Measurements from ENCODE around the gene TMEM212. TPM values are rescaled to one million over a fixed set of nuclear protein-coding genes. Genes with fewer than 3 reads are reported as not detected.

The TMEM212 gene
- total and polyA plus RNA-seq, 2 of the 13 experiments (the other 11 are each of a cell fraction or from before 2014, with no cell fraction given), result not detected

DNA sequence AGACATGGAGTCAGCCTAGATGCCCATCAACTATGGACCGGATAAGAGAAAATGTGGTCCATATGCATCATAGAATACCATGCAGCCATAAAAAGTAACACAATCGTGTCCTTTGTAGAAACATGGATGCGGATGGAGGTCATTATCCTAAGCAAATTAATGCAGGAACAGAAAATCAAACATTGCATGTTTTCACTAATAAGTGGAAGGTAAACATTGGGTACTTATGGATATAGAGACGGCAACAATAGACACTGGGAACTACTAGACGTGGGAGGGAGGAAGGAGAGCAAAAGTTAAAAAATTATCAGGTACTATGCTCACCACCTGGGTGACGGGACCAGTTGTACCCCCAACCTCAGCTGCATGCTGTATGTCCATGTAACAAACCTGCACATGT lies 35.3 kb upstream of the TMEM212 start:
- no peaks in the 10 kb centered on the region for H3K9me3 ChIP-seq (ENCODE audit: low read length)
- H3K27ac ChIP-seq (ENCODE audit: extremely low read length, insufficient read depth, low read length), result peak overlapping the region; percentile 88
- ChIA-PET CTCF (ENCODE audit: low intra/inter-chr PET ratio, low total read pairs) (no interaction called here), POLR2A (interaction anchor here (1.8 to 6.5 kb wide), 2 partner anchors 33 to 35 kb away, joined by 4 to 91 read pairs; partner anchors contain the start of gene TMEM212)
- no peak overlapping the region for H2AFZ ChIP-seq (ENCODE audit: low read length)
- ATAC-seq, result no peak
- H3K4me3 ChIP-seq (replicated peaks in 1 of 3; ENCODE audit: insufficient read depth in 1 of 3, low read depth in 2 of 3, low read length in 3 of 3), result peak overlapping the region; percentile 2 to 31 (median 3); a peak in 4 of 6 replicates
- in situ Hi-C loops (cut with HindIII; ENCODE audit: extremely low pct_ligation_motif_present, low pct_unique_long_range_greater_than_20kb) (no loop called here), intact Hi-C loops (cut with micrococcal nuclease; ENCODE audit: unreplicated experiment) (loop anchor here (5.0 kb wide), 1 partner anchor 234 kb away; no protein-coding TSS in a partner anchor)
- 38% methylated on average over 6 of the region's 6 CpGs for WGBS (ENCODE audit: low lambda C conversion rate)
- DNase-seq (ENCODE audit: low spot score), result peak; percentile 50
- H3K36me3 ChIP-seq (replicated peaks in 1 of 2; ENCODE audit: control insufficient read depth in 1 of 2, insufficient read depth in 2 of 2, low read length in 2 of 2), result peaks cover 0 to 6% of the 10 kb centered on the region in 2 experiments; a peak in 2 of 5 replicates
- no peak for FAIRE-seq
- H4K20me1 ChIP-seq (ENCODE audit: insufficient read depth, low read length), result no peaks in the 10 kb centered on the region
- H3K9ac ChIP-seq (ENCODE audit: insufficient read depth, low read depth, low read length), result peak overlapping the region; percentile 65
- H3K4me2 ChIP-seq (ENCODE audit: low read depth, low read length), result peak overlapping the region; percentile 83
- H3K4me1 ChIP-seq (ENCODE audit: insufficient read depth, low read length), result peaks cover 71% of the 10 kb centered on the region
- H3K27me3 ChIP-seq (ENCODE audit: control insufficient read depth in 1 of 2, insufficient read depth in 2 of 2, low read length in 2 of 2), result no peaks in the 10 kb centered on the region; a peak in 1 of 5 replicates
- no TSS peak for BruUV-seq (replicated peaks)
- H3K79me2 ChIP-seq (ENCODE audit: insufficient read depth, low read length), result peaks cover 81% of the 10 kb centered on the region
- TF ChIP-seq, protein P1, sequence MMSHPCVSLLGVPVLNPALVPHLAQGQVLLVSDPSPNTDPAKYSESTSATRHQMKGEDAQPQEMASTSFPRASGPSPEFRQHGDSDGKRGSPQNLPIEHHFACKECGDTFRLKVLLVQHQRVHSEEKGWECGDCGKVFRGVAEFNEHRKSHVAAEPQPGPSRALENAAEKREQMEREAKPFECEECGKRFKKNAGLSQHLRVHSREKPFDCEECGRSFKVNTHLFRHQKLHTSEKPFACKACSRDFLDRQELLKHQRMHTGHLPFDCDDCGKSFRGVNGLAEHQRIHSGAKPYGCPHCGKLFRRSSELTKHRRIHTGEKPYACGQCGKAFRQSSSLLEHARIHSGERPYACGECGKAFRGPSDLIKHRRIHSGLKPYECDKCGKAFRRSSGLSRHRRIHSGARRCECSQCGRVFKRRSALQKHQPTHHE (CRISPR knock-in tag; IDR thresholded peaks at IDR 0.05; ENCODE audit: borderline replicate concordance), result no peak
- no peak for TF ChIP-seq GATAD1 (CRISPR knock-in tag; IDR thresholded peaks at IDR 0.05)
- TF ChIP-seq, protein P2, sequence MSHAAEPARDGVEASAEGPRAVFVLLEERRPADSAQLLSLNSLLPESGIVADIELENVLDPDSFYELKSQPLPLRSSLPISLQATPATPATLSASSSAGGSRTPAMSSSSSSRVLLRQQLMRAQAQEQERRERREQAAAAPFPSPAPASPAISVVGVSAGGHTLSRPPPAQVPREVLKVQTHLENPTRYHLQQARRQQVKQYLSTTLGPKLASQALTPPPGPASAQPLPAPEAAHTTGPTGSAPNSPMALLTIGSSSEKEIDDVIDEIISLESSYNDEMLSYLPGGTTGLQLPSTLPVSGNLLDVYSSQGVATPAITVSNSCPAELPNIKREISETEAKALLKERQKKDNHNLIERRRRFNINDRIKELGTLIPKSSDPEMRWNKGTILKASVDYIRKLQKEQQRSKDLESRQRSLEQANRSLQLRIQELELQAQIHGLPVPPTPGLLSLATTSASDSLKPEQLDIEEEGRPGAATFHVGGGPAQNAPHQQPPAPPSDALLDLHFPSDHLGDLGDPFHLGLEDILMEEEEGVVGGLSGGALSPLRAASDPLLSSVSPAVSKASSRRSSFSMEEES (CRISPR knock-in tag; IDR thresholded peaks at IDR 0.05), result no peak
- no peak for TF ChIP-seq ARNTL (CRISPR knock-in tag; IDR thresholded peaks at IDR 0.05)
- TF ChIP-seq, protein P3, sequence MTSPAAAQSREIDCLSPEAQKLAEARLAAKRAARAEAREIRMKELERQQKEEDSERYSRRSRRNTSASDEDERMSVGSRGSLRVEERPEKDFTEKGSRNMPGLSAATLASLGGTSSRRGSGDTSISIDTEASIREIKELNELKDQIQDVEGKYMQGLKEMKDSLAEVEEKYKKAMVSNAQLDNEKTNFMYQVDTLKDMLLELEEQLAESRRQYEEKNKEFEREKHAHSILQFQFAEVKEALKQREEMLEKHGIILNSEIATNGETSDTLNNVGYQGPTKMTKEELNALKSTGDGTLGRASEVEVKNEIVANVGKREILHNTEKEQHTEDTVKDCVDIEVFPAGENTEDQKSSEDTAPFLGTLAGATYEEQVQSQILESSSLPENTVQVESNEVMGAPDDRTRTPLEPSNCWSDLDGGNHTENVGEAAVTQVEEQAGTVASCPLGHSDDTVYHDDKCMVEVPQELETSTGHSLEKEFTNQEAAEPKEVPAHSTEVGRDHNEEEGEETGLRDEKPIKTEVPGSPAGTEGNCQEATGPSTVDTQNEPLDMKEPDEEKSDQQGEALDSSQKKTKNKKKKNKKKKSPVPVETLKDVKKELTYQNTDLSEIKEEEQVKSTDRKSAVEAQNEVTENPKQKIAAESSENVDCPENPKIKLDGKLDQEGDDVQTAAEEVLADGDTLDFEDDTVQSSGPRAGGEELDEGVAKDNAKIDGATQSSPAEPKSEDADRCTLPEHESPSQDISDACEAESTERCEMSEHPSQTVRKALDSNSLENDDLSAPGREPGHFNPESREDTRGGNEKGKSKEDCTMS (CRISPR knock-in tag; conservative IDR thresholded peaks at IDR 0.05), result no peak
- TF ChIP-seq SOX13 (IDR thresholded peaks at IDR 0.05), result no peak; the same call in 1 of the 2 replicates
- peak in 1 of 2 experiments; percentile 74; a peak in 2 of 4 replicates for TF ChIP-seq SOX13 (CRISPR knock-in tag; conservative IDR thresholded peaks at IDR 0.05 in 1 of 2, IDR thresholded peaks at IDR 0.05 in 1 of 2)
- TF ChIP-seq, protein P4, sequence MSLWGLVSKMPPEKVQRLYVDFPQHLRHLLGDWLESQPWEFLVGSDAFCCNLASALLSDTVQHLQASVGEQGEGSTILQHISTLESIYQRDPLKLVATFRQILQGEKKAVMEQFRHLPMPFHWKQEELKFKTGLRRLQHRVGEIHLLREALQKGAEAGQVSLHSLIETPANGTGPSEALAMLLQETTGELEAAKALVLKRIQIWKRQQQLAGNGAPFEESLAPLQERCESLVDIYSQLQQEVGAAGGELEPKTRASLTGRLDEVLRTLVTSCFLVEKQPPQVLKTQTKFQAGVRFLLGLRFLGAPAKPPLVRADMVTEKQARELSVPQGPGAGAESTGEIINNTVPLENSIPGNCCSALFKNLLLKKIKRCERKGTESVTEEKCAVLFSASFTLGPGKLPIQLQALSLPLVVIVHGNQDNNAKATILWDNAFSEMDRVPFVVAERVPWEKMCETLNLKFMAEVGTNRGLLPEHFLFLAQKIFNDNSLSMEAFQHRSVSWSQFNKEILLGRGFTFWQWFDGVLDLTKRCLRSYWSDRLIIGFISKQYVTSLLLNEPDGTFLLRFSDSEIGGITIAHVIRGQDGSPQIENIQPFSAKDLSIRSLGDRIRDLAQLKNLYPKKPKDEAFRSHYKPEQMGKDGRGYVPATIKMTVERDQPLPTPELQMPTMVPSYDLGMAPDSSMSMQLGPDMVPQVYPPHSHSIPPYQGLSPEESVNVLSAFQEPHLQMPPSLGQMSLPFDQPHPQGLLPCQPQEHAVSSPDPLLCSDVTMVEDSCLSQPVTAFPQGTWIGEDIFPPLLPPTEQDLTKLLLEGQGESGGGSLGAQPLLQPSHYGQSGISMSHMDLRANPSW (CRISPR knock-in tag; IDR thresholded peaks at IDR 0.05; ENCODE audit: borderline replicate concordance), result no peak
- no peak for TF ChIP-seq ZSCAN22 (CRISPR knock-in tag; IDR thresholded peaks at IDR 0.05)
- no peak for TF ChIP-seq DMAP1 (CRISPR knock-in tag; IDR thresholded peaks at IDR 0.05)
- TF ChIP-seq HNRNPUL1 (IDR thresholded peaks at IDR 0.05; ENCODE audit: low read depth, low read length), result no peak
- no peak for TF ChIP-seq ZMYM4 (CRISPR knock-in tag; IDR thresholded peaks at IDR 0.05)
- TF ChIP-seq SP1 (IDR thresholded peaks at IDR 0.05), result no peak
- no peak for TF ChIP-seq SP1 (CRISPR knock-in tag; IDR thresholded peaks at IDR 0.05)
- no peak for TF ChIP-seq MXD4 (CRISPR knock-in tag; IDR thresholded peaks at IDR 0.05)
- no peak for TF ChIP-seq ZNF230 (CRISPR knock-in tag; IDR thresholded peaks at IDR 0.05)
- 0 out of 2 replicates have a peak, but pooled peaks have one; percentile 31 for TF ChIP-seq ZNF878 (CRISPR knock-in tag; IDR thresholded peaks at IDR 0.05)
- peak; percentile 53; the same call in 1 of the 2 replicates for TF ChIP-seq ZBTB20 (CRISPR knock-in tag; IDR thresholded peaks at IDR 0.05; ENCODE audit: borderline replicate concordance, low read depth)

Data from HepG2 (cell line).